ENCODE results near the gene TSPYL6.

The TSPYL6 gene

GRCh38 chr2:54259413-54260240, 3.6 kb upstream of the TSPYL6 start:
- DNase-seq (ENCODE audit: low spot score): peak; percentile 58
- in situ Hi-C loops (cut with MboI; ENCODE audit: low sequenced_read_pairs, unreplicated experiment): no loop called here
- no peak for TF ChIP-seq CTCF (IDR thresholded peaks at IDR 0.05; ENCODE audit: borderline replicate concordance, control extremely low read depth, extremely low read depth, insufficient read depth, missing control alignments)

- in situ Hi-C loops (cut with MboI; ENCODE audit: low sequenced_read_pairs, unreplicated experiment): no loop called here
- no peak for TF ChIP-seq CTCF (IDR thresholded peaks at IDR 0.05; ENCODE audit: borderline replicate concordance, control extremely low read depth, extremely low read depth, insufficient read depth, missing control alignments)
- no peak for DNase-seq (ENCODE audit: low spot score)
Observed at GRCh38 chr2:54258166-54258565, 2.1 kb upstream of the TSPYL6 start.

- DNase-seq (ENCODE audit: low spot score): no peak
- in situ Hi-C loops (cut with MboI; ENCODE audit: low sequenced_read_pairs, unreplicated experiment): no loop called here
- TF ChIP-seq CTCF (IDR thresholded peaks at IDR 0.05; ENCODE audit: borderline replicate concordance, control extremely low read depth, extremely low read depth, insufficient read depth, missing control alignments): no peak
Observed at GRCh38 chr2:54255230-54256090, 569 bp downstream of the TSPYL6 start.

GRCh38 chr2:54254180-54254579, 1.8 kb downstream of the TSPYL6 start:
- in situ Hi-C loops (cut with MboI; ENCODE audit: low sequenced_read_pairs, unreplicated experiment): no loop called here
- no peak for TF ChIP-seq CTCF (IDR thresholded peaks at IDR 0.05; ENCODE audit: borderline replicate concordance, control extremely low read depth, extremely low read depth, insufficient read depth, missing control alignments)
- DNase-seq (ENCODE audit: low spot score): no peak

GRCh38 chr2:54249629-54250028, 6.4 kb downstream of the TSPYL6 start:
- DNase-seq (ENCODE audit: low spot score): no peak
- no peak for TF ChIP-seq CTCF (IDR thresholded peaks at IDR 0.05; ENCODE audit: borderline replicate concordance, control extremely low read depth, extremely low read depth, insufficient read depth, missing control alignments)
- in situ Hi-C loops (cut with MboI; ENCODE audit: low sequenced_read_pairs, unreplicated experiment): no loop called here

GRCh38 chr2:54247115-54247514, 8.9 kb downstream of the TSPYL6 start:
- in situ Hi-C loops (cut with MboI; ENCODE audit: low sequenced_read_pairs, unreplicated experiment): no loop called here
- DNase-seq (ENCODE audit: low spot score): no peak
- TF ChIP-seq CTCF (IDR thresholded peaks at IDR 0.05; ENCODE audit: borderline replicate concordance, control extremely low read depth, extremely low read depth, insufficient read depth, missing control alignments): no peak
